Smooth muscle cell of the brain vasculature (primary cell): ENCODE results near the gene XCR1.
"Not testable (repeated sequence)": the region's sequence is repeated elsewhere in the genome, so short reads cannot be mapped to it uniquely, and the experiment has no call there.

Source experiments
- DNase-seq: peaks from one replicate; pipeline ENCODE4 v3.0.0-alpha.2; 2012; ENCODE audit warnings: low read depth, low spot score

The XCR1 gene

DNA sequence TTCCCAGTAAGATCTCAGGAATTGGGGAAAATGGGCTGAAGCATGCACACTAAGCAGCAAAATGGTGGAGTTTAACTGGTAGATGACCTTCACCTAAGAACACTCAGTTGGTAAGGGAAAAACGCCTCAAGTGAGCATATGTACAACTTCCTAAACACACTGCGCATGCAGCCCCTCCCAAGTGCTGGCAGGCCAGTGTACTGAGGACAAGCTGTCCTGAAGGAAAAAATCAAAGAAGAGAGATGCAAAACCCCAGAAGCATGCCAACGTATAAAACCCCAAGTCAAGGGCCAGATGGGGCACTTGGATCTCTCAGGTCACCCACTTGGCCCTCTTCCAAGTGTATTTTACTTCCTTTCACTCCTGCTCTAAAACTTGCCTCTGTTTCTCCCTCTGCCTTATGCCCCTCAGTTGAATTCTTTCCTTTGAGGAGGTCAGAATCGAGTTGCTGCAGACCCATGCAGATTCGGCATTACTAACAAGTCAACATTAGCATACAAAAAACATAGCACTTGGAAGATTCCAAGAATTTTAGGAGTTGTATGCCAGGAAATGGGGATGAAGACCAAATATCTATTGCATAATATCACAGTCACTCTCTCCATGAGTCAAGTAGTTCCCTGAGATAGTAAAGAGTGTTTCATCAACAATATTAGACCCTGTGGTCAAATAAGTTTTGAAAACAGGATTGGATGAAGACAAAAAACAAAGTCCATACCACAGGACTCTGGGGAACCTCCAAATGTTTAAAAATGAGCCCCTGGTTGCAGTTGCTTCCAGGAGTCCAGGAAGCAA is 20.8 kb downstream of the XCR1 start:
- no peak for DNase-seq

GRCh38 chr3:46003706-46004105 is 23.6 kb downstream of the XCR1 start:
- not testable (repeated sequence) for DNase-seq

DNA sequence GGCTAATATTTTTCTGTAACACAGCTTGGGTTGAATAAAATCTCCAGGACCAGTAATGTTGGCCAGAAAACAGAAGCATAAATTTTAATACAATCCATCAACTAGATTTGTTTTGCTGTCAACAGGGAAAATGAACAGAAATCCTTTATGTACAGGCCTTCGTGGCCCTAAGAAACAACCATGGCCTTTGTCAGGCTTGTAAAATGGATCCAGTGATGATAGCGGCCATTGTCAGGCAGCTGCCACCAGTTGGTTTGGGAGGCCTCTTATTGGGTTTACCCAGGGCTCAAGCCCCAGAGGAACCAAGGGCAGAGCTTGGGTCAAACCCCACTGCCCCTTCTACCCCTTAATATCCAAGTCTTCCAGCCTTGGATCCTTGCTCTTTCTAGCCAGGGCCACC is 26.1 kb downstream of the XCR1 start:
- DNase-seq, result no peak

GRCh38 chr3:45997942-45998341 is 29.3 kb downstream of the XCR1 start:
- no peak for DNase-seq

GRCh38 chr3:45997499-45997898 is 29.8 kb downstream of the XCR1 start:
- DNase-seq, result not testable (repeated sequence)

DNA sequence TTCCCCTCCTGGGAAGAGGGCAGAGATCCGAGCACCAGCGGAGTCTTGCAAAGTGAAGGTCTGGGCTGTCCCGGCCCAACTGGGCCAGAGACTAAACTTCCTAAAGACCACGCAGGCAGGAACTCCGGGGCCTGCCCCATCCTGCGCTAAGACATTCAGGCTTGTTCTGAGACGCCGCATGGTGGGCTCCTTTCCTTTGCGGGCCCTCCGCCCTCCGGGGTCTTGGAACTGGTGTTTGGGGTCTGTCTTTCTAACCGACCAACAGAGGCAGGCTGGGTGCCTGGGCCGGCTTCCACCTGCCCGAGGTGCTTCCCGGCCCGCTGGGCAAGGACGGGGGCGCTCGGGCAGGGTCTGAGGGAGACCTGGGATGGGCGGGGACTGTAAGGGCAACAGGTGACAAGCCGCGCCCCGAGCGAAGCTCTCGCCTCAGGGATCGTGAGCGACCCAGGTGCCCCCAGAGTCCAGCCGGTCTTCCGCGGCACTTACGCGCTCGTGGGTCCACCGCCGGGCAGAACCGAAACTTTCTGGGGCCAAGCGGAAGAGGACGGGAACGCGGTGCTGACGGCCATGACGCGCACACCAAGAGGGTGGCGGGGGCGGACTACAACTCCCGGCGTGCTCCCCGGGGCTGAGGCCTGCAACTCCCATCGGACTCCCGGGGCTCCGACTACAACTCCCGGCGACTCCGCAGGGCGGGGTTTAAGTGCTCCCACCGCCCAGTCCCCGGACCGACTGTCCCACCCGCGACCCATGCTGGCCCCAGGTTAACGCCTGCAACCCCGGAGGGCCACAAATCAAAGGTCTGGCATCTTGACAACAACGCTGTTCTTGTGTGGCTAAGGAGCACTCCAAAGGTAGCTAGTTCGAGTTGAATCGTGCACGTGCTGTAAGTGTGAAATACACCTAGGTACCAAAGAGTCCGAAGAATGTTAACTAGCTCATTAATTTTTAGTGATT is 31.8 kb downstream of the XCR1 start, which contains the start of gene FYCO1:
FYCO1 (minus strand) TSS at position 589 of the 957 bp plus-strand sequence. CDS start 10,914 bp downstream, outside the sequence.
- peak; percentile 53 for DNase-seq

- no peak for DNase-seq
Observed at GRCh38 chr3:45994419-45995235, 32.7 kb downstream of the XCR1 start.

- DNase-seq, result no peak
Observed at GRCh38 chr3:45993421-45994027, 33.8 kb downstream of the XCR1 start.

DNA sequence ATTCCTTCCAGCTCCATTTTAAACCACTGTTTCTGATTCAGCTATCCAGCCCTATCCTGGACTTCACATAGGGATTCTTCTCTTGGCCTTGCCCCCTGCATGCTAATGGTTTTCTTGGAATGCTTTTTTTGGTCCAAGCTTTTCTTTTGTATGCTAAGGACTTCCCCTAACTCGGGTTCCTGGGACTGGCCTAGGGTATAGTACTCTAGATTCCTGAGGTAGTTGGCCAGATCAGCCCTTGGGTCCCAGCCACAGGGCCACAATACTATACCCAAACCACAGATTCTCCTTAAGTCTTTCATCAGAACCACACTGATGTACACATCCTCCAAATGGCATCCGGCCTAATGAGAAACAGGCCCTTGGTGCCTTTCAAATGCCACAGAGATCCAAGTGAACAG is 34.5 kb downstream of the XCR1 start:
- no peak for DNase-seq

- no peak for DNase-seq
Observed at GRCh38 chr3:45992133-45992729, 35.1 kb downstream of the XCR1 start.

DNA sequence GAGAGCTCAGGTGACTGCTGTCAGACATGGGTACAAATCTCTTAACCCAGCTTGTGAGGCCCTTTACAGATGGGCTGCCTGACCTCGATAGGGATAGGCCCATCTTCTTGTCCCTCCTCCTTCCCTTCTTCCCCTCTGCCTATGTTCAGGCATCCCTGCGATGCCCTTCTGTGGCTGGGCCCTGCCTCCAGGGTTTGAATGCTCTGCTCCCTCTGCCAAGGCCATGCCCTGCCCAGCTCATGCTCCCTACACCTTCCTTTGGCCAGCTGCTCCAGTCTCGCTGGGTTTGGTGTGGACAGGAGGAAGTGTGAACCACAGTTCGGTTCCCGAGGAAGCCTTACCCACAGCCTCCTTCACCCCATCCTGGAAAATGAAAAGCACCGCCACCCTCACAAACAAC is 35.9 kb downstream of the XCR1 start:
- no peak for DNase-seq

DNA sequence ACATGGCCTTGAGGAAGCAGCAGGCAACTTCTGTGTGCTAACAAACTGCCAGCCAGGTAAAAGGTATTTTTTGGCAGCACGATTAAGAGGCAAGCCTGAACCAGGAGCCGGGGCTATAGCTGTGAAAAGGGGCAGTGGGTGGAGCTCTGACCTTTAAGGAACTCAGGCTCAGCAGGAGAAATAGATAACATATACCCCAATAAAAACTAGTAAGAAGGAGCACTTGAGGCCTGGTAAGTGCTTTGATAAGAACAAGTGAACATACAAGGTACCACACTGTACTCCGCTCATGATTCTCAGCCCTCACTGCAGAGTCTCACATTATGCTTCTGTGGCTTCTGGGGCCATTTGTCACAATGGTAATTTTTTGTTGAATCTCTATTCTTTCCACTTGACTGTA is 37.1 kb downstream of the XCR1 start:
- no peak for DNase-seq

DNA sequence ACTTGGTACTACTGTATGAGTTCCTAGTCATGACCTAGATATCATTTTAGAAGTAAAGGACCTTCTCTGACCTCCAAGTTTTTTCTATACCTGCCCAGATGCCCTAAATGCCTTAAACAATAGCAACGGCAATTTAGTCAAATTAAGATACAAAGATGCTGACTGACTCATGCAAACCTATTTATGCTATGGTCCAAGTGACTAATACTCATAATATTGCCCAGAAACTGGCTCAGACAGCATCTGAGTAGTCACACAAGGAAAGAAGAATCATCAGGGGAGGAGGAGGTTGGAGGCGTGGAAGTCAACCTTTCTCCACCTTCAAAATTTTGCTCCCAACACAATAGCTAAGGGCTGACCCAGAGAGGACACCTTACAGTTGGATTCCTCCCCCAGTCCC is 38.5 kb downstream of the XCR1 start:
- DNase-seq, result no peak

GRCh38 chr3:45988362-45988761 is 38.9 kb downstream of the XCR1 start:
- DNase-seq, result no peak

GRCh38 chr3:45987368-45988291 is 39.7 kb downstream of the XCR1 start:
- DNase-seq, result no peak

DNA sequence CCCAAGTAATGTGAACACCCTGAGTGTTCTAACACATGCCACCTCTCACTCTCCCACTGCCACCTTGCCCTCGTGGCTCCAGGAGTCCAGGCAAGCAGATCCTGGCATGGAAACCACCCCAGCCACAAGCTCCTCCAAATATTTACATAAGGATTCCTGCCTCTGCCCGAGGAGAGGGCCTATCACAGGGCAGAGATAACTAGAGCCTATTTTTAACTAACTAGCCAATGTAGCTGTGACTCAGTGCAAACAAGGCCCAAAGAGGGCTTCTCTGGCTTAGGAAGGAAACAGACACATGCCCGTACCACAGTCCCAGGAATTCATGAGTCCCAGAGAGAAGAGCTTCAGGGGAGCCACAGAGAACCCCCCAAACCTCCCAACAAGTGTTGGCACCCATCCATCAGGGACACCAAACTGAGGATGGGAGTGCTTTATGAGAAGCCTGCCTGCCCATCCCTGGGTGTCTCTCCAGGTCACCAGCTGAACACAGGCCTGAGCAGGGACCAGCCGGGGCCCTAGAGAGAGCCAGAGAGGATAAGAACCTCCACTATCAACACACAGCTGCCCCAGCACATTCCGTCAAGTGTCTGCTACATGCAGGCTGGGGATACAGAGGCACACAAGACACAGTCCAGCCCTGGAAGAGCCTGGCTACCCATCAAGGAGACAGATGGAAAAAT is 40.8 kb downstream of the XCR1 start:
- no peak for DNase-seq

DNA sequence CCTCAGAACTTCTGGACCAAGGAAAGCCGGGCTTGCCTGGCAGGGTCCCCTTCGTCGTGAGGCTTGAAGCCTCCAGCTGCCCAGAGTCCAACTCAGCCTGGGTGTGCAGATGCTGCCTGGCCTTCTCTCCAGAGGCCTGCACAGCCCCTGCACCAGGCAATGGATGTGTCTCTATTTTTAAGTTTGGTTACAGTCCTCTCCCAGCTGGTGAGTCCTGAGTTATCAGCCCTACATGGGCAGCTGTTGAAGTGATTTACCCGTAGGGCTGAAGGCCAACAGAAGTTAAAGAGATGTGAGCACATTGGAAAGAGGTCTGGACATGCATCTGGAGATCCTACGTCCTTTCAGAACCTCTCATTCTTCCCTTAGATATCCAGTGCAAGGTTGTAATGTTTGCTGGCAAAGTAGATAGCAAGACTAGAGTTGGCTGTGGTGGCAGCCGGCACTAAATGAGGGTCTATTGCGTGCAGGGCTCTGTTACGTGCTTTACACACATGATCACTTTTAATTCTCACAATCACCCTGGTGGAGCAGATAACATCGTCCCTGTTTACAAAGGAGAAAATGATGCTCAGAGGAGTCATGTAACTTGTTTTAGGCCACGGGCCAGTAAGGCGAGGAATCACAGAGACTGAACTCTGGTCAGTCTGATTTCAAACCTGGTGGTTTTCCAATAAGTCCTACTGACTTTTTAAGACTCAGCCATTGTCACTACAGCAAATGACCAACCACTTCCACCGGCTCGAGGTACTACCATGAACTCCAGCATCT is 41.6 kb downstream of the XCR1 start:
- DNase-seq, result no peak
